ENCODE data around the gene SAXO2.
"Not testable (repeated sequence)": the region's sequence is repeated elsewhere in the genome, so short reads cannot be mapped to it uniquely, and the experiment has no call there.

Gene SAXO2

GRCh38 chr15:82313951-82314768, 51.5 kb downstream of the SAXO2 start:
- not testable (repeated sequence) for DNase-seq (ENCODE audit: low read depth)

- no peak for DNase-seq (ENCODE audit: low read depth)
Measured at GRCh38 chr15:82314769-82315518, 52.3 kb downstream of the SAXO2 start.

- DNase-seq (ENCODE audit: low read depth), result no peak
Measured at GRCh38 chr15:82315519-82316246, 53.1 kb downstream of the SAXO2 start.

GRCh38 chr15:82316247-82317090, 53.9 kb downstream of the SAXO2 start:
- not testable (repeated sequence) for DNase-seq (ENCODE audit: low read depth)

GRCh38 chr15:82317091-82317489, 54.5 kb downstream of the SAXO2 start:
- no peak for DNase-seq (ENCODE audit: low read depth)

GRCh38 chr15:82317516-82317915, 54.9 kb downstream of the SAXO2 start:
- DNase-seq (ENCODE audit: low read depth), result not testable (repeated sequence)

- not testable (repeated sequence) for DNase-seq (ENCODE audit: low read depth)
Measured at GRCh38 chr15:82318281-82318680, 55.7 kb downstream of the SAXO2 start.

- DNase-seq (ENCODE audit: low read depth), result not testable (repeated sequence)
Measured at GRCh38 chr15:82319522-82320278, 57.1 kb downstream of the SAXO2 start.

- not testable (repeated sequence) for DNase-seq (ENCODE audit: low read depth)
Measured at GRCh38 chr15:82320861-82321260, 58.2 kb downstream of the SAXO2 start.

- DNase-seq (ENCODE audit: low read depth), result not testable (repeated sequence)
Measured at GRCh38 chr15:82322488-82322887, 59.9 kb downstream of the SAXO2 start.

- not testable (repeated sequence) for DNase-seq (ENCODE audit: low read depth)
Measured at GRCh38 chr15:82324831-82325230, 62.2 kb downstream of the SAXO2 start.

- not testable (repeated sequence) for DNase-seq (ENCODE audit: low read depth)
Measured at GRCh38 chr15:82325646-82326045, 63.0 kb downstream of the SAXO2 start.

GRCh38 chr15:82326896-82327295, 64.3 kb downstream of the SAXO2 start:
- DNase-seq (ENCODE audit: low read depth), result not testable (repeated sequence)

- DNase-seq (ENCODE audit: low read depth), result not testable (repeated sequence)
Measured at GRCh38 chr15:82327372-82327771, 64.8 kb downstream of the SAXO2 start.

GRCh38 chr15:82329039-82329438, 66.4 kb downstream of the SAXO2 start:
- not testable (repeated sequence) for DNase-seq (ENCODE audit: low read depth)

GRCh38 chr15:82330921-82331320, 68.3 kb downstream of the SAXO2 start:
- not testable (repeated sequence) for DNase-seq (ENCODE audit: low read depth)

- DNase-seq (ENCODE audit: low read depth), result not testable (repeated sequence)
Measured at GRCh38 chr15:82331576-82332304, 69.1 kb downstream of the SAXO2 start.

GRCh38 chr15:82332711-82333602, 70.3 kb downstream of the SAXO2 start:
- not testable (repeated sequence) for DNase-seq (ENCODE audit: low read depth)

Data from T follicular helper cell (primary cell).